Measurements from ENCODE around the gene PLCB4. TPM values are rescaled to one million over a fixed set of nuclear protein-coding genes. Genes with fewer than 3 reads are reported as not detected.

Gene PLCB4
- total RNA-seq, 1 experiment from 2014 or later, result 10.1 TPM

DNA sequence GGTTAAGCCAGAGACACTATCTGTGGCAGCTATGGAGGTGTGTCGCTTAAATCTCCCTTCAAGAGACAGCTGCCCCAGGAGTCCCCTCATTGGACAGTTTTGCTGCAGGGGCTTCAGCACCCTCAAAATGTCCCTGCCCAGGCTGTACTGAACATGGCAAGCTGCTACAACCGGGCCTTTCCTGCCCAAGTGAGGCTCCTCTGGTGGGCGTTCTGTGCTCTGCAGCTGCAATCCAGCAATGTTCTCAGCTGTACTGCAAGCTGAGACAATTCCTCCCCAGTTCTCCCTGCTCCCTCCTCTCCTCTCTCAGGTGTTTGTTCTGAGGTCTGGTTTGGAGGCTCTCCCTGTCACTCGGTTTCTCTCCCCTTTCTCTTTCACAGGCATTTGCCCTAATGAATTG, 254.7 kb downstream of the PLCB4 start:
- Mint-ChIP-seq H3K4me1 (peaks cover 11 to 13% of the 10 kb centered on the region in 2 experiments), H3K9me3 (no peaks in the 10 kb centered on the region), H3K4me3 (no peak overlapping the region; a peak in 1 of 5 replicates), H3K36me3 (ENCODE audit: insufficient read depth in 1 of 3, low read depth in 3 of 3) (no peaks in the 10 kb centered on the region), H3K27ac (peak overlapping the region in 1 of 3 experiments; percentile 49; a peak in 1 of 7 replicates), H3K27me3 (ENCODE audit: low read depth) (no peaks in the 10 kb centered on the region)
- Histone ChIP-seq H3K27me3 (ENCODE audit: insufficient read depth, low read length) (no peaks in the 10 kb centered on the region), H3K23me2 (ENCODE audit: insufficient read length, low read depth, low read length, poor library complexity, severe bottlenecking) (no peaks in the 10 kb centered on the region), H2BK20ac (ENCODE audit: low read depth, low read length, poor library complexity, severe bottlenecking) (no peak overlapping the region), H2BK5ac (ENCODE audit: insufficient read length, low read length) (no peak overlapping the region), H3K56ac (ENCODE audit: insufficient read length, low read depth, low read length) (no peak overlapping the region), H3K4me2 (ENCODE audit: insufficient read depth, insufficient read length, low read length) (no peak overlapping the region), H3K4ac (ENCODE audit: low read depth, low read length) (no peak overlapping the region), H4K8ac (replicated peaks; ENCODE audit: insufficient read length, low read depth, low read length) (no peak overlapping the region), H2BK12ac (ENCODE audit: insufficient read length, low read depth, low read length) (no peak overlapping the region), H3K79me1 (ENCODE audit: insufficient read depth, low read depth, low read length, poor library complexity, severe bottlenecking) (no peaks in the 10 kb centered on the region), H3K27ac (ENCODE audit: insufficient read length, low read depth, low read length) (no peak overlapping the region), H2AFZ (ENCODE audit: low read length) (no peak overlapping the region), H3K14ac (ENCODE audit: insufficient read depth, low read length) (no peak overlapping the region), H3T11ph (ENCODE audit: low read length) (no peak overlapping the region), H2BK15ac (ENCODE audit: low read depth, low read length) (no peak overlapping the region), H2AK5ac (ENCODE audit: insufficient read length, low read length) (no peak overlapping the region), H3K23ac (ENCODE audit: insufficient read length, low read depth, low read length) (no peak overlapping the region), H3K18ac (ENCODE audit: insufficient read length, low read depth, low read length) (no peak overlapping the region), H3K9ac (ENCODE audit: extremely low read depth, insufficient read length, low read length) (no peak overlapping the region), H4K91ac (ENCODE audit: insufficient read length, low read depth, low read length) (no peak overlapping the region), H3K9me3 (ENCODE audit: control insufficient read depth, low read depth, low read length) (no peaks in the 10 kb centered on the region), H3K79me2 (ENCODE audit: insufficient read depth, low read length) (no peaks in the 10 kb centered on the region), H4K5ac (ENCODE audit: insufficient read length, low read depth, low read length) (no peak overlapping the region), H3K4me1 (ENCODE audit: insufficient read depth, low read length) (no peaks in the 10 kb centered on the region), H4K20me1 (ENCODE audit: control insufficient read depth, insufficient read depth, insufficient read length) (no peaks in the 10 kb centered on the region), H2BK120ac (ENCODE audit: low read depth, low read length, poor library complexity, severe bottlenecking) (no peak overlapping the region)
- no CpG with 5 or more reads among the region's 4 CpGs for WGBS (ENCODE audit: extremely low coverage, insufficient read length, low lambda C conversion rate)
- TF ChIP-seq CTCF (conservative IDR thresholded peaks at IDR 0.05), result peak; percentile 65
- peak; percentile 71 for DNase-seq
